Stimulated activated effector memory CD8-positive, alpha-beta T cell treated with anti-CD3 and anti-CD28 coated beads, Interleukin-12 subunit alpha, Interleukin-12 subunit beta, amount 100 ng/mL, for 72 hours (primary cell): ENCODE results near the gene KRT9.

ENCODE experiments used
- ATAC-seq: fragments of 150-1000 bp; cut with Tn5 transposase; 2 replicates; pipeline ENCODE4 v1.10.0; 2021
- DNase-seq, 2 donors: peaks; one replicate each; pipeline ENCODE4 v3.0.0; 2021 to 2022; ENCODE audit warnings: low spot score in 2 of 2
- H3K27ac Mint-ChIP-seq: one replicate; pipeline ENCODE4 v1.8.0; 2022; ENCODE audit warnings: mild to moderate bottlenecking, mixed read lengths
- H3K36me3 Mint-ChIP-seq: one replicate; pipeline ENCODE4 v1.8.0; 2022; ENCODE audit warnings: mild to moderate bottlenecking, mixed read lengths
- H3K4me1 Mint-ChIP-seq: one replicate; pipeline ENCODE4 v1.8.0; 2022; ENCODE audit warnings: mixed read lengths
- H3K4me3 Mint-ChIP-seq: one replicate; pipeline ENCODE4 v1.8.0; 2022; ENCODE audit warnings: mild to moderate bottlenecking, mixed read lengths
- H3K9me3 Mint-ChIP-seq: one replicate; pipeline ENCODE4 v1.8.0; 2022; ENCODE audit warnings: mixed read lengths

KRT9 gene

GRCh38 chr17:41520821-41521521 is 50.9 kb downstream of the KRT9 start:
- no peak overlapping the region for H3K4me3 Mint-ChIP-seq
- H3K9me3 Mint-ChIP-seq: no peaks in the 10 kb centered on the region
- no peak for ATAC-seq
- H3K36me3 Mint-ChIP-seq: no peaks in the 10 kb centered on the region
- no peak overlapping the region for H3K27ac Mint-ChIP-seq
- no peak for DNase-seq
- H3K4me1 Mint-ChIP-seq: no peaks in the 10 kb centered on the region

DNA sequence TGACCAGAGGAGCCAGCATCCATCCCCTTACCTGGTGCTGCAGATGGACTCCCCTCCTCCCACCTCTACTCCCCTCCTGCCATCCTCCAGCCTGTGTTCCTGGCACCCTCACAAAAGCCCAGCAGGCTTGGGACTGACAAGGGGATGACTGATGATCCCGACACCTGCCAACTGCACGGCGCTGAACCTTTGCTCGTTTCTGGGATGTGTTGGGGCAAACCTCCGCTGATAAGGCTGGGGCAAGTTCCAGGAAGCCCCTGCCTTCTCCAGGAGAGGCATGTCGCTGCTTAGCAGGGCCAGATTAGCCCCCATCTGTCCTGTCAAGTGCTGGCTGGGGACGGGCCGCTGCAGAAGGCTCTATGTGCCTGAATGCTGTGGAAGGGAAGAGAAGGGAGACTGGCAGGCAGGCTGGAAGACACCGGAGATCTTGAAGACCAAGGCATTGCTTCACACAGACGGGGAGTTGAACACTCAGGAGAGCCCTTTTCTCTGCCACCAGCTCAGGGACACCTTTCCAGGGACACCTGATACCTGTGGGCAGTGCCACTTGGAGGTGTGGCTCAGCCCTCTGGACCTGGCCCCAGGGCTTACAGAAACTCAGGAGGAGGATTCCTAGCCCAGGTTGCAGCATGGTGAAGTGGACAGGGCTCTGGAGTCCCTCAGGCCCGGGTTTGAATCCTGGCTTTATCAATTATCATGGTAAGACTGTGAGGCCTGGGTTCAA is 52.2 kb downstream of the KRT9 start:
- Mint-ChIP-seq H3K9me3 (no peaks in the 10 kb centered on the region), H3K36me3 (no peaks in the 10 kb centered on the region), H3K4me3 (no peak overlapping the region), H3K27ac (no peak overlapping the region), H3K4me1 (no peaks in the 10 kb centered on the region)
- no peak for DNase-seq
- ATAC-seq: no peak

GRCh38 chr17:41518789-41519449 is 52.9 kb downstream of the KRT9 start, which contains the start of gene KRT15:
KRT15 (minus strand) TSS chr17:41518890; CDS start chr17:41518827, 63 bp downstream.
- DNase-seq: no peak
- Mint-ChIP-seq H3K36me3 (no peaks in the 10 kb centered on the region), H3K9me3 (no peaks in the 10 kb centered on the region), H3K27ac (no peak within 1 kb of the TSS), H3K4me1 (no peaks in the 10 kb centered on the region), H3K4me3 (no peak within 1 kb of the TSS)
- no peak for ATAC-seq

DNA sequence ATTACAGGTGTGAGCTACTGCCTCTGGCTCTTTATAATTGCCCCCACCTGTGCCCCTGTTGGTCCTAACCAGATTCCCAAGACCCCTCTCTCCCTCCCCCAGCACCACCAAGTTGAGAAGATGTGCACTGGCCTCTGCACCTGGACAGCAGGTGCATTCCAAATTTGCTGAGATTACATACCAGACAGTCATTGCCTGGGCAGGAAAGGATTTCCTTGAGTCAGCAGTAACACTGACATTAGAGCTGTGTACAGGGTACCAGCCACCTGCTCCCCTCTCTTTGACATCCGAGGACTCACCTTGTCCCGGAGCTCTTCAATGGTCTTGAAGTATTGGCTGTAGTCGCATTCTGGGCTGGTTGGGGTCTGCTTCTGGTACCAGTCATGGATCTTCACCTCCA is 53.8 kb downstream of the KRT9 start:
- H3K36me3 Mint-ChIP-seq: no peaks in the 10 kb centered on the region
- H3K9me3 Mint-ChIP-seq: no peaks in the 10 kb centered on the region
- no peak overlapping the region for H3K27ac Mint-ChIP-seq
- DNase-seq (no peak), ATAC-seq (no peak)
- no peaks in the 10 kb centered on the region for H3K4me1 Mint-ChIP-seq
- no peak overlapping the region for H3K4me3 Mint-ChIP-seq

DNA sequence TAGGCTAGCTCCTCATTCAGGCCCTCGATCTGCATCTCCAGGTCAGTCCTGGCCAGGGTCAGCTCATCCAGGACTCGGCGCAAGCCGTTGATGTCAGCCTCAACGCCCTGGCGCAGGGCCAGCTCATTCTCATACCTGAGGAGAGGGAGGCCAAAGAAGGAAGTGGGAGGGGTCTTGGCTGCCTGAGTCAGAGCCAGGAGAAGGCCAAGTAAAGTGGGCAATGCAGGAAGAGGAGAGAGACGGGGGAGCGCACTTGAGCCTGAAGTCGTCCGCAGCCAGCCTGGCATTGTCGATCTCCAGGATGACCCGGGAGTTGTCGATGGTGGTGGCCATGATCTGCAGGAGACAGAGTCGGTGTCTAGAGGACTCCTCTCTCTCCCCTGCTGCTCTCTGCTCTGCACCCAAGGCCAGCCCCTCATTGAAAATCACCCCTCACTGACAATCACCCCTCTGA is 55.0 kb downstream of the KRT9 start:
- no peaks in the 10 kb centered on the region for H3K36me3 Mint-ChIP-seq
- H3K9me3 Mint-ChIP-seq: no peaks in the 10 kb centered on the region
- ATAC-seq: no peak
- no peak for DNase-seq
- no peaks in the 10 kb centered on the region for H3K4me1 Mint-ChIP-seq
- no peak overlapping the region for H3K4me3 Mint-ChIP-seq
- no peak overlapping the region for H3K27ac Mint-ChIP-seq

DNA sequence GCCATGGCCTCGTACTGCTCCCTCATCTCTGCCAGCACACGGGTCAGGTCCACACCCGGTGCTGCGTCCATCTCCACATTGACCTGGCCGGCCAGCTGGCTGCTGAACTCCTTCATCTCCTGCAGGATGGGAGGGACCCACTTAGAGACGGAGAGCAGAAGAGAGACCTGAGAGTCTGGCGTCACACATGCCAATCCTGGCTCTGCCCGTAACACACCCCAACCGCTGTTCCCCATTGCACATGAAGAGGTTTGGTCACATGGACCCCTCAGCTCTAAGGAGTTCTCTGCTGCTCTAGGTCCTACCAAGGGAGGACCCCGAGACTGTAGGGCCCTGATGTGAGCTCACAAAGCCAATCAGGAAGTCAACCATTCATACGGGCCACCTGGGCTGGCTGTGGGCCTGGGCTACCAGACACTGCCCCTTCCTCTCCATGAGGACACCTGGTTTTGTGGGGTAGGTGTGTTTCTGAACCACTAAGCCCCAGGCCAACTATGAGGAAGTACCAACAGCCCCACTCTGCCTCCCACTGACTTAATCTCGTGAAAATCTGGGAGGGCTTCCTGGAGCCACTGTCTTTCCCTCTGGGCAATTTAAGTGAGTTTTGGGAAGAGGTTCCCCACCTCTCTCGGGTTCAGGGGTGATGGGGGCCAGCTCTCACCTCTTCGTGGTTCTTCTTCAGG is 55.6 kb downstream of the KRT9 start:
- H3K4me1 Mint-ChIP-seq: no peaks in the 10 kb centered on the region

More for the DNA sequence above, 55.6 kb downstream of the KRT9 start:
- no peaks in the 10 kb centered on the region for H3K9me3 Mint-ChIP-seq
- DNase-seq (no peak), ATAC-seq (no peak)
- H3K27ac Mint-ChIP-seq: no peak overlapping the region
- H3K4me3 Mint-ChIP-seq: no peak overlapping the region
- H3K36me3 Mint-ChIP-seq: no peaks in the 10 kb centered on the region
